HG02571 (cell line): Measurements from ENCODE around the gene ERCC2.

Experiments
- ATAC-seq: cut with Tn5 transposase; IDR thresholded peaks from one replicate; pipeline ENCODE4 v1.9.1; 2021; ENCODE audit warnings: mild to moderate bottlenecking, moderate library complexity; ENCODE audit not compliant: unreplicated experiment

Gene ERCC2

DNA sequence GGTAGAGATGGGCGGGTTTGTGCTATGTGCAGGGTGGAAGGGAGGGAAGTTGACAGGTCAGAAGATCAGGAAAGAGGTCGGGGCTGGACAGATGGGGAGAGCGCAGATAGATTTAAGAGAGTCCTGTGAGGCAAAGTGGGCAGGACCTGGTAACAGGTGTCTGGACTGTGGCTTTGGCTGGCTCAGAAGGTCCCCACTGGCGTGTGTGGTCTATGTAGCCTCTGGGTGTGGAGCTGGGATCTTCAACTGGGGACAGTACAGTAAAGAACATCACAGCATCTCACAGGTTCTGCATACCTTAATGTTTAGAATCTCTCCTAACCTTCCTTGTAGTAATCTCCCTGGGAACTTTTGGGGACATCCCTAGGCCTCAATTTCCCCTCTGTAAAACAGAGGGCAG is 65.4 kb downstream of the ERCC2 start:
- ATAC-seq = no peak

DNA sequence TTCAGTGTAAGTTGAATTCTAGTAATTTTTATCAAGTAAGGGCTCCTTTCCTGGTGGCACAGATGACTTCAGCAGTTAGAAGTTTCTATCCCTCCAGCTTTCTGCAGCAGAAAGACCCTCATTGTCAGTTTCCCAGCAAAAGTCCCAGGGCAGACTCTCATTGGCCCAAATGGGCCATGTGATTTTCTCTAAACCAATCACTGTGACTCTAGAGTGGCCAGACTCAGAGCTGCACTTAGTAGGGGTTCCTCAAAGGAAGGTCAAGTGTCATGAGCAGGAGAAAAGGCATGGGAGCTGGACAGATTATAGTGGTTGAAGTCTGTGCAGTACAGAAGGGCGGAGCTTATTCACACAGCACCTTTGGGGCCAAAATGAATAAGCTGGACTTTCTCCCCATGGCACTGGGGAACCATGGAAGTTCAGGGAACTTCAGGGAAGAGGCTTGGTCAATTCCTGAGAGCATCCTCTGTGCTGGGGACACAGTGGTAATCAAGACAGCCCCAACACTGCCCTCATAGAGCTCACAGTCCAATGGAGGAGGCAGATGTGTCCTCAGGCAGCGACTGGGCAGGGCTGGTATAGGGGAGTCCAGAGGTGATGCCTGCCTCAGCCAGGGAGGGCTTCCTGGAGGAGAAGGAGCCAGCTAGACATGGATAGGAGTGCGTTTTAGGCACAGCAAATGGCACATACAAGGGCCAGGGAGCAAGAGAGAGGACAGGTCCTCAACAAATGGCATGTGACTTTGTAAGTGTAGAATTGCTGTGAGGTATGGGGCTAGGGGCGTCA is 66.0 kb downstream of the ERCC2 start:
- no peak for ATAC-seq

DNA sequence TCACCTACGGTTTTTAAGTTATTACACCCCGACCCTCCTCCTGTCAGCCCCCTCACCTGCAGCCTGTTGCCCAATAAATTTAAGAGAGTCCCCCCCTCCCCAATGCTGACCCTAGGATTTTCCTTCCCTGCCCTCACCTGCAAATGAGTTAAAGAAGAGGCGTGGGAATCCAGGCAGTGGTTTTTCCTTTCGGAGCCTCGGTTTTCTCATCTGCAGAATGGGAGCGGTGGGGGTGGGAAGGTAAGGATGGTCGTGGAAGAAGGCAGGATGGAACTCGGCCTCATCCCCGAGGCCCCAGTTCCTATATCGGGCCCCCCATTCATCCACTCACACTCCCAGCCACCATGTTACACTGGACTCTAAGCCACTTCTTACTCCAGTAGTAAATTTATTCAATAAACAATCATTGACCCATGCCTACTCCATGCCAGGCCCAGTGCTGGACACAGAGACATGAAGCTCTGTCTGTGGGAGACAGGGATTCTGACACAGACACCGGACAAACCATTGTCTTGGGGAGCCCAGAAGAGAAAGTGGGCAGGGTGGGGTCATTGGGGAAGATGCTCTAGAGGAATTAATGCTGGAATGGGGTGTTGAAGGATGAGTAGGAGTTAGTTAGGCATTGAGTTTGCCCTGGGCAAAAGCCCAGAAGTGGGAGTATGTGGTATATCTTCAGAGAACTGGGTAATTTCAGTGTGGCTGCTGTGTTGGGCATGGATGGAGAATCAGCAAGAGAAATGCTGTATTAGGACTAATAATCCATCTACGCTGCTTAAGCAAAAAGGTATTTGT is 66.9 kb downstream of the ERCC2 start:
- no peak for ATAC-seq

DNA sequence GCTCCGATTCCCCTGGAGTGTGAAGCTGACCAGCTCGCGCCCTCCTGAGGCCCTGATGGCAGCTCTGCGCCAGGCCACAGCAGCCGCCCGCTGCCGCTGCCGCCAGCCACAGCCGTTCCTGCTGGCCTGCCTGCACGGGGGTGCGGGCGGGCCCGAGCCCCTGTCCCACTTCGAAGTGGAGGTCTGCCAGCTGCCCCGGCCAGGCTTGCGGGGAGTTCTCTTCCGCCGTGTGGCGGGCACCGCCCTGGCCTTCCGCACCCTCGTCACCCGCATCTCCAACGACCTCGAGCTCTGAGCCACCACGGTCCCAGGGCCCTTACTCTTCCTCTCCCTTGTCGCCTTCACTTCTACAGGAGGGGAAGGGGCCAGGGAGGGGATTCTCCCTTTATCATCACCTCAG is 68.0 kb downstream of the ERCC2 start:
- no peak for ATAC-seq
